ENCODE measurements around the gene SDK1.

The SDK1 gene

DNA sequence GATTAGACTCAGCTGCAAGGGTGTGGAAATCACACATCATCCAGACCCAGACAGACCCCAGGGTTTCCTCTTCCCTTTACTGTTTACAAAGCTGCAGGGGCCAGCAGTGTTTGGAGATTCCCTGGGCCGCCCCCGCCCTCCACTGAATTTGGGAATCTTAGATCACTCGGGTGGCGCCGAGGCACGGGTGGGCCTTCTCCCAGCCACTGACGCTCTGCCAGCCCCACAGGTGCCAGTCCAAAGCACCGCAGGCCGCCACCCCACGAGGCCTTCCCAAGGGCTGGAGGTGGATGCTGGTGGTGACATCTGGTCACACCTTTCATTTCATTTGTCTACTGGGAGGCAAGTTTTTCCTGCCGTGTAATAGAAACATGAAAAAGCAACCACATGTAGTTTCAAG, 941.7 kb downstream of the SDK1 start:
- Histone ChIP-seq H3K9ac (ENCODE audit: low read length in 5 of 5) (no peak overlapping the region), H3K27ac (ENCODE audit: low read depth, low read length) (no peak overlapping the region), H3K4me1 (ENCODE audit: control insufficient read depth in 5 of 5, insufficient read depth in 5 of 5, low read length in 5 of 5) (no peaks in the 10 kb centered on the region), H3K36me3 (ENCODE audit: control insufficient read depth in 5 of 5, insufficient read depth in 5 of 5, low read length in 5 of 5) (peaks cover 0 to 24% (median 0%) of the 10 kb centered on the region in 5 donors), H3K9me3 (ENCODE audit: control insufficient read depth in 5 of 5, low read length in 5 of 5) (peaks cover 0 to 15% (median 10%) of the 10 kb centered on the region in 5 donors), H3K4me3 (ENCODE audit: low read depth in 1 of 5, low read length in 5 of 5) (no peak overlapping the region), H3K27me3 (ENCODE audit: control insufficient read depth in 5 of 5, insufficient read depth in 4 of 5, low read length in 5 of 5) (no peaks in the 10 kb centered on the region)

DNA sequence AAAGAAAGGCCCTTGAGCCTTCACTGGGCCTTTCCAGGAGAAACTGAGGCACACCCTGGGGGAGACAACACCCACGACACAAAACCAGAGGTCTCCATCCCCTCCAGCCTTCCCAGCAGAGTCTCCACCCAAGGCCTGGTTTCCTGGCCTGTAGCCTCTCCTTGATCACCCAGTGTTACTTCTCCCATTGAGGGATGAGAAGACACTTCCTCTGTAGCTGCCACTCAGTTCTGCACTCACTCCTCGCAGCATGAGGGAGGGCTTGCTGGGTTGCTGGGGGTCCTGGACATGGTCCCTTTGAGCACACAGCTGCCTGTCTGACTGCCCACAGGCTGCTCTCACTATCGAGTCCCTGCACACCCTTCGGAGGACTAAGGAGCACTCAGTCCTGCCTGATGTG, 943.0 kb downstream of the SDK1 start:
- Histone ChIP-seq H3K9me3 (ENCODE audit: control insufficient read depth in 5 of 5, low read length in 5 of 5) (peaks cover 0 to 18% (median 10%) of the 10 kb centered on the region in 5 donors), H3K27ac (ENCODE audit: low read depth, low read length) (no peak overlapping the region), H3K36me3 (ENCODE audit: control insufficient read depth in 5 of 5, insufficient read depth in 5 of 5, low read length in 5 of 5) (peaks cover 0 to 22% (median 0%) of the 10 kb centered on the region in 5 donors), H3K4me1 (ENCODE audit: control insufficient read depth in 5 of 5, insufficient read depth in 5 of 5, low read length in 5 of 5) (no peaks in the 10 kb centered on the region), H3K9ac (ENCODE audit: low read length in 5 of 5) (no peak overlapping the region), H3K27me3 (ENCODE audit: control insufficient read depth in 5 of 5, insufficient read depth in 4 of 5, low read length in 5 of 5) (no peaks in the 10 kb centered on the region), H3K4me3 (ENCODE audit: low read depth in 1 of 5, low read length in 5 of 5) (no peak overlapping the region)

DNA sequence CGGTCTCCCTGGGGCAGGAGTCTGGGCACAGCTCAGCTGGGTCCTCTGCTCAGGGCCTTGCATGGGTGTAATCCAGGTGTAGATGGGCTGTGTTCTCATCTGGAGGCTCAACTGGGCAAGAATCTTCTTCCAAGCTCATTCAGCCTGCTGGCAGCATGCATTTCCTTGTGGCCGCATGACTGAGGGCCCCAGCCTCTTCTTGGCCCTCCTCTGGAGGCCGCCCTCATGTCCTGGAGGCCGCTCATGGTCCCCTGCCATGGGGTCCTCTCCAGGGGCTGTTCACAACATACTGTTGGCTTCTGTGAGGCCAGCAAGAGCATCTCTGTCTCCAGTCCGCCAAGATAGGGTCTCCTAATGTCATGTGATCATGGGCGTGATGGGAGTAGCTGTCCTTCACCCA, 943.6 kb downstream of the SDK1 start:
- Histone ChIP-seq H3K27me3 (ENCODE audit: control insufficient read depth in 5 of 5, insufficient read depth in 4 of 5, low read length in 5 of 5) (no peaks in the 10 kb centered on the region), H3K4me1 (ENCODE audit: control insufficient read depth in 5 of 5, insufficient read depth in 5 of 5, low read length in 5 of 5) (no peaks in the 10 kb centered on the region), H3K9ac (ENCODE audit: low read length in 5 of 5) (no peak overlapping the region), H3K27ac (ENCODE audit: low read depth, low read length) (no peak overlapping the region), H3K9me3 (ENCODE audit: control insufficient read depth in 5 of 5, low read length in 5 of 5) (peaks cover 0 to 18% (median 10%) of the 10 kb centered on the region in 5 donors), H3K36me3 (ENCODE audit: control insufficient read depth in 5 of 5, insufficient read depth in 5 of 5, low read length in 5 of 5) (peaks cover 0 to 26% (median 0%) of the 10 kb centered on the region in 5 donors), H3K4me3 (ENCODE audit: low read depth in 1 of 5, low read length in 5 of 5) (no peak overlapping the region)

DNA sequence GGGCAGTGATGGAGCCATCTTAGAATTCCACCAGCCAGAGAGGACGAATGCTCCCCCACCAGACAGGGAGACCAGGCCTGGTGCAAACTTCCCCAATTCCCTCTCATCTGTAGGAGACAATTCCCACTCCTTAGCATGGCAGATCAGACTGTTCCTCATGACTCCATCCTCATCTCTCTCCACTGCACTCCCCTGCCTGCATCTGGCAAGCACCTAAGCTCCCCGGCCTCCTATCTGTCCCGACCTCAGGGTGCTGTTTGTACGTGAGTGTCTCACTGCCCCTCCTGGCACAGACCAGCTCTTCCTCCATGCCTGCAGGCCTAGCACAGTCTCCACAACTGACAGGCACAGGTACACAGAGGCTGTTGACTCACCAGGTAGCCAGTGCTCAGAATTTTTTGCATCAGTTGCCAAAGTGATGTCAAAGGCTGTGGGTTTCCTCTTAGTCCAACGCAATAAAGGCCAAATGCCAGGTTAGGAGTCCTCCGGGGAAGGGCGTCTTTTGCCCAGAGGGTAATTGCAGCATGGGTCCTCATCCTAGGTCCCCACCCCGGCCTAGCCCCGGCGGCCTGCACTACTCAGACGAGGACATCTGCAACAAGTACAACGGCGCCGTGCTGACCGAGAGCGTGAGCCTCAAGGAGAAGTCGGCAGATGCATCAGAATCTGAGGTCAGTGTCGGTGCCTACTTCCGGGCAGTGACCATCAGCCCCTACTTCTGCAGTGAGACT, 944.2 kb downstream of the SDK1 start:
- Histone ChIP-seq H3K4me1 (ENCODE audit: control insufficient read depth in 5 of 5, insufficient read depth in 5 of 5, low read length in 5 of 5) (no peaks in the 10 kb centered on the region), H3K36me3 (ENCODE audit: control insufficient read depth in 5 of 5, insufficient read depth in 5 of 5, low read length in 5 of 5) (peaks cover 0 to 26% (median 0%) of the 10 kb centered on the region in 5 donors), H3K4me3 (ENCODE audit: low read depth in 1 of 5, low read length in 5 of 5) (no peak overlapping the region), H3K9me3 (ENCODE audit: control insufficient read depth in 5 of 5, low read length in 5 of 5) (peaks cover 0 to 18% (median 10%) of the 10 kb centered on the region in 5 donors), H3K9ac (ENCODE audit: low read length in 5 of 5) (no peak overlapping the region), H3K27ac (ENCODE audit: low read depth, low read length) (no peak overlapping the region), H3K27me3 (ENCODE audit: control insufficient read depth in 5 of 5, insufficient read depth in 4 of 5, low read length in 5 of 5) (no peaks in the 10 kb centered on the region)

DNA sequence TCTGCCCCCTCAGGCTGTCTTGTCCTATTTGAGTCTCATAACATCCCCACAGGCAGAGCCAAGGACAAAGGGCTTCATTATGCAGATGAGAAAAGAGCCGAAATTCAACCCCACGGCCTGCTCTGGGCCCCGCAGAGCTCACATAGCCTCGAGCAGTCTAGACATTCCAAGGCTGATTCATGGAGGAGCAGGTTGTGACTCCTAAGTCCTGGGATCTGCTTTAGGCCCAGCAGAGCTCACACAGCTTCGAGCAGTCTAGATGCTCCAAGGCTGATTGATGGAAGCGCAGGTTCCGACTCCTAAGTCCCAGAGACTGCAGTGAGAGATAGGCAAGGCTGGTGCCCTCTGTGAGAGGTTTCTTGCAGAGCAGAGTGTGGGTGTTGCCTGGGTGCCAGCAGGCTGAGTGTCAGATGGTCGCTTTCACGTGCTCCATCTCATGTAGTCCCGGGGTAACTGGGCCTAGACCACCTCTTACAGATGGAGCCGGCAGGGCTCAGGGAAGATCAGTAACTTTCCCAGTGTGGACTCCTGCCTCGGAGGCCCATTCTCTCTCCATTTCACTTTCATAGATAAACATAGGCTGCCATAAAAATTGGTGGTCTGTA, 944.9 kb downstream of the SDK1 start:
- Histone ChIP-seq H3K9me3 (ENCODE audit: control insufficient read depth in 5 of 5, low read length in 5 of 5) (peaks cover 0 to 18% (median 11%) of the 10 kb centered on the region in 5 donors), H3K27me3 (ENCODE audit: control insufficient read depth in 5 of 5, insufficient read depth in 4 of 5, low read length in 5 of 5) (no peaks in the 10 kb centered on the region), H3K4me1 (ENCODE audit: control insufficient read depth in 5 of 5, insufficient read depth in 5 of 5, low read length in 5 of 5) (no peaks in the 10 kb centered on the region), H3K4me3 (ENCODE audit: low read depth in 1 of 5, low read length in 5 of 5) (no peak overlapping the region), H3K9ac (ENCODE audit: low read length in 5 of 5) (no peak overlapping the region), H3K27ac (ENCODE audit: low read depth, low read length) (no peak overlapping the region), H3K36me3 (ENCODE audit: control insufficient read depth in 5 of 5, insufficient read depth in 5 of 5, low read length in 5 of 5) (peaks cover 0 to 26% (median 0%) of the 10 kb centered on the region in 5 donors)

DNA sequence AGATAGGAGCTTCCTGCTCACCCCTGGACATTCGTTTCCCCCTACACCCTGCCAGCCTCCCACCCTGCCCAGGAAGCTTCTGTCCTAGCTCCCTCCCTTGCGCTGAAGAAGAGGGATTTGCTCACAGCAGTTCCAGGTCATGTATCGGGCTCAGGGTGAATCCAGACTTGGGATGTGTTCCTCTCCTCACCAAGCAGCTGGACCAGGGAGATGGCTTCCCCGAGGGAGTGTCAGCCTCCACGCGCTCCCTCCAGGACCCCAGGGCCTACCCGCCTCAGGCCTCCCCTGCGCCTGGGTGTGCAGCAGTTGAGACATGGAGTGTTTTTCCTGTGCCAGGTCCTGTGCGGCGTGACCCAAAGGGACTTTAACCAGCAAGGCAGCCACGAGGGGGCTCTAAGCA, 945.5 kb downstream of the SDK1 start:
- H3K36me3 ChIP-seq (ENCODE audit: control insufficient read depth in 5 of 5, insufficient read depth in 5 of 5, low read length in 5 of 5), result peaks cover 0 to 26% (median 0%) of the 10 kb centered on the region in 5 donors

DNA sequence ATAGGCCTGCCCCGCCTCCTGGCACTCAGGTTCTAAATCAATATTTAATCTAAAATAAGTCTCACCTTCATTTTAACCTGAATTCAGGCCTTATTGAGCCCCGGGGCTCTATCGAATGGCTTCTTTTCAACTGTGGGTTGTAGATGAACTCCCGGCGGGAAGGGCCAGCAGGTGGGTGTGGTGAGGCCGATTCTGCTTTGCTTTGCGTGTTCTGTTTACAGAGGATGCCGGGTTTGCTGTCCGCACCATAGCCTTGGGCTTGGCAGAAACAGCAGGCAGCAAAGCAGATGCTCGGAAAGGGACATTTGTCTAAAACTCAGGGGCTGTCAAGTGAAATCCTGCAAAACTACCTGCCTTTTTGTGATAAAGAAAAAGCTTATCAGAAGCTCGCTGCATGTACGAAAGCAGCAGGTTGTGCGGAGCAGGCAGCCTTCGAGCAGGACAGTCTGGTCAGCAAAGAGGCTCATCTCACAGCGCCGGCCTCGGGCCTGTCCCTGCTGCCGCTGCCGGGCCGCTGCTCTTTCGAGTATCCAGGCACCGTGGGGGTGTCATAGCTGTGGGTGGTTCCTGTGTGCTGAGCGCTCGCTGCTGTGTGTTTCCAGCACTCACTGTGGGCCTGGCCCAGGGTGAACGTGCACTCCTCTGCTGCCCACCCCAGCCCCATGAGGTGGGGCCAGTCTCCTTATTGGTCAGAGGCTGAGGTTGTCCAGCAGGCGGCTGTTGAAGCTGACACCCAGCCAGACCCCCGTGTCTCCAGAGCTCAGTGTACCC, 946.2 kb downstream of the SDK1 start:
- H3K4me1 ChIP-seq (ENCODE audit: control insufficient read depth in 5 of 5, insufficient read depth in 5 of 5, low read length in 5 of 5), result no peaks in the 10 kb centered on the region
- H3K27ac ChIP-seq (ENCODE audit: low read depth, low read length), result no peak overlapping the region
- no peaks in the 10 kb centered on the region for H3K27me3 ChIP-seq (ENCODE audit: control insufficient read depth in 5 of 5, insufficient read depth in 4 of 5, low read length in 5 of 5)
- peaks cover 0 to 23% (median 0%) of the 10 kb centered on the region in 5 donors for H3K36me3 ChIP-seq (ENCODE audit: control insufficient read depth in 5 of 5, insufficient read depth in 5 of 5, low read length in 5 of 5)
- no peak overlapping the region for H3K4me3 ChIP-seq (ENCODE audit: low read depth in 1 of 5, low read length in 5 of 5)
- H3K9ac ChIP-seq (ENCODE audit: low read length in 5 of 5), result no peak overlapping the region
- peaks cover 0 to 23% (median 17%) of the 10 kb centered on the region in 5 donors for H3K9me3 ChIP-seq (ENCODE audit: control insufficient read depth in 5 of 5, low read length in 5 of 5)

More for the DNA sequence above, 945.5 kb downstream of the SDK1 start:
- Histone ChIP-seq H3K27ac (ENCODE audit: low read depth, low read length) (no peak overlapping the region), H3K9me3 (ENCODE audit: control insufficient read depth in 5 of 5, low read length in 5 of 5) (peaks cover 0 to 23% (median 14%) of the 10 kb centered on the region in 5 donors), H3K27me3 (ENCODE audit: control insufficient read depth in 5 of 5, insufficient read depth in 4 of 5, low read length in 5 of 5) (no peaks in the 10 kb centered on the region), H3K4me3 (ENCODE audit: low read depth in 1 of 5, low read length in 5 of 5) (no peak overlapping the region), H3K4me1 (ENCODE audit: control insufficient read depth in 5 of 5, insufficient read depth in 5 of 5, low read length in 5 of 5) (no peaks in the 10 kb centered on the region), H3K9ac (ENCODE audit: low read length in 5 of 5) (no peak overlapping the region)

DNA sequence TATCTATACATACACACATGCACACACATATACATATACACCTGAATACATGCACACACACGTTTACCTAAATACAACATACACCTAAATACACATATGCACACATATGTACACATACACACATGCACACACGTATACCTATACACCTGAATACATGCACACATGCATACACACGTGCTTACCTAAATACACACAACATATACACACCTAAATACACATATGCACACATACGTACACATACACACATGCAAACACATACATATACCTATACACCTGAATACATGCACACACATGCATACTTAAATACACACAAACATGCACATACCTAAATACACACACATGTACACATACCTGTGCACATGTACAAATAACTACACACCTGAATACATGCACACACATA, 947.2 kb downstream of the SDK1 start:
- peaks cover 0 to 23% (median 17%) of the 10 kb centered on the region in 5 donors for H3K9me3 ChIP-seq (ENCODE audit: control insufficient read depth in 5 of 5, low read length in 5 of 5)
- H3K9ac ChIP-seq (ENCODE audit: low read length in 5 of 5), result no peak overlapping the region

DNA sequence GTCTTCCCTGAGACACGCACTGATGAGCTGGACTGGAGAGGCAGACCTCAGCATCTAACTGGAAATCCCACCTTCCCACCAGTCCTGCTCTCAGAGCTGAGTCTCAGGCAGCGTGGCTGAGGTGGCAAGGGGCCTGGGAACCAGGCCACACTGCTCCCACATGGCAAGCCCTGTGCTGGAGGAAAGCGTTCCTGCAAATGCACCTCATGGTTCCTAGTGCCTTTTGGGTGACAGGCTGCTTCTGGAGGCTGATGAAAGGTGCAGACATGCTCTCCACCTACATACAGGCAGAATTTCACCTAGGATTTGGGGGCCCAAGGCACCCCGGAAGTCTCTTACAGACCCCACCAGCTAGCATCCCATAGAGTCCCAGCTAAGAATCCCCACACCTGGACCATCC, 948.2 kb downstream of the SDK1 start:
- no peak overlapping the region for H3K9ac ChIP-seq (ENCODE audit: low read length in 5 of 5)
- H3K27me3 ChIP-seq (ENCODE audit: control insufficient read depth in 5 of 5, insufficient read depth in 4 of 5, low read length in 5 of 5), result no peaks in the 10 kb centered on the region
- H3K36me3 ChIP-seq (ENCODE audit: control insufficient read depth in 5 of 5, insufficient read depth in 5 of 5, low read length in 5 of 5), result peaks cover 0 to 19% (median 0%) of the 10 kb centered on the region in 5 donors
- peaks cover 0 to 20% (median 14%) of the 10 kb centered on the region in 5 donors for H3K9me3 ChIP-seq (ENCODE audit: control insufficient read depth in 5 of 5, low read length in 5 of 5)
- H3K4me1 ChIP-seq (ENCODE audit: control insufficient read depth in 5 of 5, insufficient read depth in 5 of 5, low read length in 5 of 5), result no peaks in the 10 kb centered on the region
- H3K4me3 ChIP-seq (ENCODE audit: low read depth in 1 of 5, low read length in 5 of 5), result no peak overlapping the region
- H3K27ac ChIP-seq (ENCODE audit: low read depth, low read length), result no peak overlapping the region

More for the DNA sequence above, 947.2 kb downstream of the SDK1 start:
- H3K4me3 ChIP-seq (ENCODE audit: low read depth in 1 of 5, low read length in 5 of 5), result no peak overlapping the region
- no peaks in the 10 kb centered on the region for H3K27me3 ChIP-seq (ENCODE audit: control insufficient read depth in 5 of 5, insufficient read depth in 4 of 5, low read length in 5 of 5)
- H3K27ac ChIP-seq (ENCODE audit: low read depth, low read length), result no peak overlapping the region
- peaks cover 0 to 22% (median 0%) of the 10 kb centered on the region in 5 donors for H3K36me3 ChIP-seq (ENCODE audit: control insufficient read depth in 5 of 5, insufficient read depth in 5 of 5, low read length in 5 of 5)
- H3K4me1 ChIP-seq (ENCODE audit: control insufficient read depth in 5 of 5, insufficient read depth in 5 of 5, low read length in 5 of 5), result no peaks in the 10 kb centered on the region

Data from subcutaneous abdominal adipose tissue (tissue), 5 donors.